ENCODE data around the gene CD9. TPM values are rescaled to one million over a fixed set of nuclear protein-coding genes. Genes with fewer than 3 reads are reported as not detected.

The CD9 gene
- total RNA-seq, 2 experiments from 2014 or later: 3.1 to 3.3 TPM

GRCh38 chr12:6216581-6216980 is 16.4 kb downstream of the CD9 start:
- intact Hi-C loops (cut with micrococcal nuclease): no loop called here
- Mint-ChIP-seq H3K4me1 (ENCODE audit: low read depth) (peaks cover 7% of the 10 kb centered on the region), H3K27me3 (ENCODE audit: low read depth) (no peaks in the 10 kb centered on the region), H3K36me3 (ENCODE audit: low read depth) (no peaks in the 10 kb centered on the region), H3K27ac (no peak overlapping the region), H3K9me3 (no peaks in the 10 kb centered on the region), H3K4me3 (no peak overlapping the region)
- no peak for DNase-seq
- CTCF ChIA-PET: no interaction called here

- CTCF ChIA-PET: interaction anchor here (0.6 kb wide), 1 partner anchor 160 kb away, joined by 3 read pairs; no protein-coding TSS in a partner anchor
Observed at GRCh38 chr12:6218347-6218925, 18.2 kb downstream of the CD9 start.

GRCh38 chr12:6219980-6220379 is 19.8 kb downstream of the CD9 start:
- H3K4me1 Mint-ChIP-seq (ENCODE audit: low read depth): peaks cover 7% of the 10 kb centered on the region
- no peaks in the 10 kb centered on the region for H3K27me3 Mint-ChIP-seq (ENCODE audit: low read depth)
- no peaks in the 10 kb centered on the region for H3K36me3 Mint-ChIP-seq (ENCODE audit: low read depth)
- DNase-seq: no peak
- H3K4me3 Mint-ChIP-seq: no peak overlapping the region
- H3K27ac Mint-ChIP-seq: no peak overlapping the region
- H3K9me3 Mint-ChIP-seq: no peaks in the 10 kb centered on the region
- intact Hi-C loops (cut with micrococcal nuclease): no loop called here
- CTCF ChIA-PET: interaction anchor here (0.9 kb wide), 1 partner anchor 212 kb away, joined by 3 read pairs; no protein-coding TSS in a partner anchor

More at GRCh38 chr12:6218347-6218925, 18.2 kb downstream of the CD9 start:
- Mint-ChIP-seq H3K36me3 (ENCODE audit: low read depth) (no peaks in the 10 kb centered on the region), H3K9me3 (no peaks in the 10 kb centered on the region), H3K4me1 (ENCODE audit: low read depth) (peaks cover 7% of the 10 kb centered on the region), H3K27me3 (ENCODE audit: low read depth) (no peaks in the 10 kb centered on the region), H3K4me3 (no peak overlapping the region), H3K27ac (no peak overlapping the region)
- no peak for DNase-seq
- intact Hi-C loops (cut with micrococcal nuclease): no loop called here

GRCh38 chr12:6221146-6221545 is 20.9 kb downstream of the CD9 start:
- Mint-ChIP-seq H3K27ac (no peak overlapping the region), H3K9me3 (no peaks in the 10 kb centered on the region), H3K36me3 (ENCODE audit: low read depth) (no peaks in the 10 kb centered on the region), H3K27me3 (ENCODE audit: low read depth) (no peaks in the 10 kb centered on the region), H3K4me3 (no peak overlapping the region), H3K4me1 (ENCODE audit: low read depth) (peaks cover 7% of the 10 kb centered on the region)
- CTCF ChIA-PET: interaction anchor here (2.0 kb wide), 1 partner anchor 26 kb away, joined by 6 read pairs; no protein-coding TSS in a partner anchor
- intact Hi-C loops (cut with micrococcal nuclease): no loop called here
- no peak for DNase-seq

GRCh38 chr12:6222078-6222654 is 22.0 kb downstream of the CD9 start:
- no peaks in the 10 kb centered on the region for H3K27me3 Mint-ChIP-seq (ENCODE audit: low read depth)
- peaks cover 7% of the 10 kb centered on the region for H3K4me1 Mint-ChIP-seq (ENCODE audit: low read depth)
- no peak overlapping the region for H3K4me3 Mint-ChIP-seq
- CTCF ChIA-PET: interaction anchor here (2.0 kb wide), 1 partner anchor 27 kb away, joined by 6 read pairs; no protein-coding TSS in a partner anchor
- no peak for DNase-seq
- no peaks in the 10 kb centered on the region for H3K9me3 Mint-ChIP-seq
- H3K36me3 Mint-ChIP-seq (ENCODE audit: low read depth): no peaks in the 10 kb centered on the region
- H3K27ac Mint-ChIP-seq: no peak overlapping the region
- intact Hi-C loops (cut with micrococcal nuclease): no loop called here

GRCh38 chr12:6223545-6223944 is 23.3 kb downstream of the CD9 start:
- Mint-ChIP-seq H3K27ac (no peak overlapping the region), H3K9me3 (no peaks in the 10 kb centered on the region), H3K27me3 (ENCODE audit: low read depth) (no peaks in the 10 kb centered on the region), H3K4me1 (ENCODE audit: low read depth) (peaks cover 4% of the 10 kb centered on the region), H3K4me3 (no peak overlapping the region), H3K36me3 (ENCODE audit: low read depth) (no peaks in the 10 kb centered on the region)
- CTCF ChIA-PET: no interaction called here
- DNase-seq: no peak
- intact Hi-C loops (cut with micrococcal nuclease): no loop called here

GRCh38 chr12:6224550-6224949 is 24.4 kb downstream of the CD9 start:
- no peaks in the 10 kb centered on the region for H3K4me1 Mint-ChIP-seq (ENCODE audit: low read depth)
- H3K27me3 Mint-ChIP-seq (ENCODE audit: low read depth): no peaks in the 10 kb centered on the region
- DNase-seq: no peak

GRCh38 chr12:6225630-6226001 is 25.4 kb downstream of the CD9 start:
- Mint-ChIP-seq H3K4me3 (no peak overlapping the region), H3K27ac (no peak overlapping the region), H3K36me3 (ENCODE audit: low read depth) (no peaks in the 10 kb centered on the region), H3K4me1 (ENCODE audit: low read depth) (peaks cover 8% of the 10 kb centered on the region), H3K9me3 (no peaks in the 10 kb centered on the region), H3K27me3 (ENCODE audit: low read depth) (no peaks in the 10 kb centered on the region)
- CTCF ChIA-PET: interaction anchor here (1.4 to 1.5 kb wide), 2 partner anchors 30 to 237 kb away, joined by 4 to 5 read pairs; no protein-coding TSS in a partner anchor
- no peak for DNase-seq
- intact Hi-C loops (cut with micrococcal nuclease): no loop called here

More at GRCh38 chr12:6224550-6224949, 24.4 kb downstream of the CD9 start:
- H3K4me3 Mint-ChIP-seq: no peak overlapping the region
- intact Hi-C loops (cut with micrococcal nuclease): no loop called here
- no peak overlapping the region for H3K27ac Mint-ChIP-seq
- H3K9me3 Mint-ChIP-seq: no peaks in the 10 kb centered on the region
- CTCF ChIA-PET: no interaction called here
- no peaks in the 10 kb centered on the region for H3K36me3 Mint-ChIP-seq (ENCODE audit: low read depth)

- CTCF ChIA-PET: interaction anchor here (1.4 to 1.5 kb wide), 2 partner anchors 31 to 238 kb away, joined by 4 to 5 read pairs; no protein-coding TSS in a partner anchor
Observed at GRCh38 chr12:6226002-6226678, 25.9 kb downstream of the CD9 start.

GRCh38 chr12:6226679-6227051 is 26.5 kb downstream of the CD9 start:
- intact Hi-C loops (cut with micrococcal nuclease): no loop called here
- Mint-ChIP-seq H3K9me3 (no peaks in the 10 kb centered on the region), H3K27me3 (ENCODE audit: low read depth) (no peaks in the 10 kb centered on the region), H3K4me3 (no peak overlapping the region), H3K36me3 (ENCODE audit: low read depth) (no peaks in the 10 kb centered on the region), H3K4me1 (ENCODE audit: low read depth) (peaks cover 16% of the 10 kb centered on the region), H3K27ac (no peak overlapping the region)
- no peak for DNase-seq
- CTCF ChIA-PET: interaction anchor here (1.4 to 1.5 kb wide), 2 partner anchors 31 to 238 kb away, joined by 4 to 5 read pairs; no protein-coding TSS in a partner anchor

More at GRCh38 chr12:6226002-6226678, 25.9 kb downstream of the CD9 start:
- peaks cover 13% of the 10 kb centered on the region for H3K4me1 Mint-ChIP-seq (ENCODE audit: low read depth)
- intact Hi-C loops (cut with micrococcal nuclease): no loop called here
- H3K27me3 Mint-ChIP-seq (ENCODE audit: low read depth): no peaks in the 10 kb centered on the region
- no peak for DNase-seq
- H3K36me3 Mint-ChIP-seq (ENCODE audit: low read depth): no peaks in the 10 kb centered on the region
- no peak overlapping the region for H3K27ac Mint-ChIP-seq
- H3K9me3 Mint-ChIP-seq: no peaks in the 10 kb centered on the region
- no peak overlapping the region for H3K4me3 Mint-ChIP-seq

- intact Hi-C loops (cut with micrococcal nuclease): no loop called here
- CTCF ChIA-PET: interaction anchor here (2.6 kb wide), 1 partner anchor 33 kb away, joined by 12 read pairs; no protein-coding TSS in a partner anchor
- Mint-ChIP-seq H3K4me3 (no peak overlapping the region), H3K9me3 (no peaks in the 10 kb centered on the region), H3K27me3 (ENCODE audit: low read depth) (no peaks in the 10 kb centered on the region), H3K4me1 (ENCODE audit: low read depth) (peaks cover 16% of the 10 kb centered on the region), H3K36me3 (ENCODE audit: low read depth) (no peaks in the 10 kb centered on the region), H3K27ac (no peak overlapping the region)
- DNase-seq: no peak
Observed at GRCh38 chr12:6228535-6229223, 28.5 kb downstream of the CD9 start.
